ENCODE measurements around the gene NPHP1.
"Not testable (repeated sequence)": the region's sequence is repeated elsewhere in the genome, so short reads cannot be mapped to it uniquely, and the experiment has no call there.

NPHP1 gene

GRCh38 chr2:110097506-110098220, 107.2 kb downstream of the NPHP1 start:
- Mint-ChIP-seq H3K27ac (no peak overlapping the region), H3K4me3 (no peak overlapping the region), H3K27me3 (peaks cover 7% of the 10 kb centered on the region), H3K9me3 (no peaks in the 10 kb centered on the region), H3K36me3 (ENCODE audit: low read depth) (no peaks in the 10 kb centered on the region), H3K4me1 (peaks cover 11% of the 10 kb centered on the region)
- no peak for DNase-seq
- ATAC-seq = no peak

GRCh38 chr2:110095994-110096633, 108.7 kb downstream of the NPHP1 start:
- ATAC-seq (no peak), DNase-seq (no peak)
- no peak overlapping the region for H3K4me3 Mint-ChIP-seq
- no peaks in the 10 kb centered on the region for H3K36me3 Mint-ChIP-seq (ENCODE audit: low read depth)
- H3K9me3 Mint-ChIP-seq = no peaks in the 10 kb centered on the region
- peaks cover 2% of the 10 kb centered on the region for H3K27me3 Mint-ChIP-seq
- H3K4me1 Mint-ChIP-seq = peaks cover 2% of the 10 kb centered on the region
- H3K27ac Mint-ChIP-seq = no peak overlapping the region

GRCh38 chr2:110094884-110095534, 109.8 kb downstream of the NPHP1 start:
- not testable (repeated sequence) for DNase-seq

GRCh38 chr2:110093924-110094323, 110.9 kb downstream of the NPHP1 start:
- not testable (repeated sequence) for H3K4me1 Mint-ChIP-seq; DNase-seq; H3K36me3 Mint-ChIP-seq (ENCODE audit: low read depth); H3K27me3 Mint-ChIP-seq; H3K9me3 Mint-ChIP-seq; ATAC-seq; H3K4me3 Mint-ChIP-seq; H3K27ac Mint-ChIP-seq

More at GRCh38 chr2:110094884-110095534, 109.8 kb downstream of the NPHP1 start:
- not testable (repeated sequence) for H3K4me3 Mint-ChIP-seq; H3K9me3 Mint-ChIP-seq; ATAC-seq; H3K4me1 Mint-ChIP-seq; H3K27me3 Mint-ChIP-seq; H3K36me3 Mint-ChIP-seq (ENCODE audit: low read depth); H3K27ac Mint-ChIP-seq

- H3K4me1 Mint-ChIP-seq; DNase-seq; H3K27ac Mint-ChIP-seq; H3K4me3 Mint-ChIP-seq; H3K36me3 Mint-ChIP-seq (ENCODE audit: low read depth); ATAC-seq; H3K27me3 Mint-ChIP-seq; H3K9me3 Mint-ChIP-seq: not testable (repeated sequence)
Observed at GRCh38 chr2:110090164-110090563, 114.6 kb downstream of the NPHP1 start.

GRCh38 chr2:110083757-110084156, 121.1 kb downstream of the NPHP1 start:
- H3K4me1 Mint-ChIP-seq = not testable (repeated sequence)

GRCh38 chr2:110083162-110083561, 121.7 kb downstream of the NPHP1 start:
- not testable (repeated sequence) for H3K27ac Mint-ChIP-seq; H3K4me1 Mint-ChIP-seq; H3K9me3 Mint-ChIP-seq; H3K4me3 Mint-ChIP-seq; H3K36me3 Mint-ChIP-seq (ENCODE audit: low read depth); H3K27me3 Mint-ChIP-seq; DNase-seq; ATAC-seq

More at GRCh38 chr2:110083757-110084156, 121.1 kb downstream of the NPHP1 start:
- not testable (repeated sequence) for DNase-seq; H3K27me3 Mint-ChIP-seq; H3K36me3 Mint-ChIP-seq (ENCODE audit: low read depth); H3K27ac Mint-ChIP-seq; ATAC-seq; H3K4me3 Mint-ChIP-seq; H3K9me3 Mint-ChIP-seq

- H3K9me3 Mint-ChIP-seq; H3K4me1 Mint-ChIP-seq; H3K4me3 Mint-ChIP-seq; H3K36me3 Mint-ChIP-seq (ENCODE audit: low read depth); ATAC-seq; H3K27me3 Mint-ChIP-seq; DNase-seq; H3K27ac Mint-ChIP-seq: not testable (repeated sequence)
Observed at GRCh38 chr2:110078104-110078503, 126.7 kb downstream of the NPHP1 start.

- H3K4me1 Mint-ChIP-seq; DNase-seq; ATAC-seq; H3K27ac Mint-ChIP-seq; H3K4me3 Mint-ChIP-seq; H3K9me3 Mint-ChIP-seq; H3K36me3 Mint-ChIP-seq (ENCODE audit: low read depth); H3K27me3 Mint-ChIP-seq: not testable (repeated sequence)
Observed at GRCh38 chr2:110075896-110076295, 128.9 kb downstream of the NPHP1 start.
